ENCODE data around the gene KIF22. TPM values are rescaled to one million over a fixed set of nuclear protein-coding genes. Genes with fewer than 3 reads are reported as not detected.

The KIF22 gene
- total RNA-seq, 4 donors from 2014 or later = 5.9 to 70.4 (median 15.8) TPM

DNA sequence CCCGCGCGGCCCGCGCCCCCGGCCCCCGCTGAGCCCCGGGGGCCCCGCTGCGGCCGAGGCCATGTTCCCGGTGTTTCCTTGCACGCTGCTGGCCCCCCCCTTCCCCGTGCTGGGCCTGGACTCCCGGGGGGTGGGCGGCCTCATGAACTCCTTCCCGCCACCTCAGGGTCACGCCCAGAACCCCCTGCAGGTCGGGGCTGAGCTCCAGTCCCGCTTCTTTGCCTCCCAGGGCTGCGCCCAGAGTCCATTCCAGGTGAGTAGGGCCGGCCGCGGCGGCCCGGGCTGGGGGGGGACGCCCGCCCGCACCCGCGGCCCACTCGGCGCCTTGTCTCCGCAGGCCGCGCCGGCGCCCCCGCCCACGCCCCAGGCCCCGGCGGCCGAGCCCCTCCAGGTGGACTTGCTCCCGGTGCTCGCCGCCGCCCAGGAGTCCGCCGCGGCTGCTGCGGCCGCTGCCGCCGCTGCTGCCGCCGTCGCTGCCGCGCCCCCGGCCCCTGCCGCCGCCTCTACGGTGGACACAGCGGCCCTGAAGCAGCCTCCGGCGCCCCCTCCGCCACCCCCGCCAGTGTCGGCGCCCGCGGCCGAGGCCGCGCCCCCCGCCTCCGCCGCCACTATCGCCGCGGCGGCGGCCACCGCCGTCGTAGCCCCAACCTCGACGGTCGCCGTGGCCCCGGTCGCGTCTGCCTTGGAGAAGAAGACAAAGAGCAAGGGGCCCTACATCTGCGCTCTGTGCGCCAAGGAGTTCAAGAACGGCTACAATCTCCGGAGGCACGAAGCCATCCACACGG lies 16.3 kb downstream of the KIF22 start:
- Histone ChIP-seq H3K27me3 (no peaks in the 10 kb centered on the region), H3K36me3 (no peaks in the 10 kb centered on the region), H3K27ac (peak overlapping the region; percentile 96 to 99), H3K4me3 (peak overlapping the region; percentile 35 to 61), H3K9me3 (no peaks in the 10 kb centered on the region), H3K4me1 (peaks cover 11 to 28% of the 10 kb centered on the region in 2 donors)
- TF ChIP-seq POLR2A (IDR thresholded peaks at IDR 0.05) = no peak
- TF ChIP-seq, protein P1, sequence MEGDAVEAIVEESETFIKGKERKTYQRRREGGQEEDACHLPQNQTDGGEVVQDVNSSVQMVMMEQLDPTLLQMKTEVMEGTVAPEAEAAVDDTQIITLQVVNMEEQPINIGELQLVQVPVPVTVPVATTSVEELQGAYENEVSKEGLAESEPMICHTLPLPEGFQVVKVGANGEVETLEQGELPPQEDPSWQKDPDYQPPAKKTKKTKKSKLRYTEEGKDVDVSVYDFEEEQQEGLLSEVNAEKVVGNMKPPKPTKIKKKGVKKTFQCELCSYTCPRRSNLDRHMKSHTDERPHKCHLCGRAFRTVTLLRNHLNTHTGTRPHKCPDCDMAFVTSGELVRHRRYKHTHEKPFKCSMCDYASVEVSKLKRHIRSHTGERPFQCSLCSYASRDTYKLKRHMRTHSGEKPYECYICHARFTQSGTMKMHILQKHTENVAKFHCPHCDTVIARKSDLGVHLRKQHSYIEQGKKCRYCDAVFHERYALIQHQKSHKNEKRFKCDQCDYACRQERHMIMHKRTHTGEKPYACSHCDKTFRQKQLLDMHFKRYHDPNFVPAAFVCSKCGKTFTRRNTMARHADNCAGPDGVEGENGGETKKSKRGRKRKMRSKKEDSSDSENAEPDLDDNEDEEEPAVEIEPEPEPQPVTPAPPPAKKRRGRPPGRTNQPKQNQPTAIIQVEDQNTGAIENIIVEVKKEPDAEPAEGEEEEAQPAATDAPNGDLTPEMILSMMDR (IDR thresholded peaks at IDR 0.05) = no peak
- intact Hi-C loops (cut with DNase I; ENCODE audit: low total_unique reads) = no loop called here
- DNase-seq = peak; percentile 67 to 68

- Histone ChIP-seq H3K4me1 (peaks cover 11 to 28% of the 10 kb centered on the region in 2 donors), H3K27ac (peak overlapping the region; percentile 96 to 99), H3K4me3 (peak overlapping the region; percentile 35 to 61), H3K9me3 (no peaks in the 10 kb centered on the region), H3K36me3 (no peaks in the 10 kb centered on the region), H3K27me3 (no peaks in the 10 kb centered on the region)
- peak; percentile 89 for DNase-seq
- intact Hi-C loops (cut with DNase I; ENCODE audit: low total_unique reads) = no loop called here
- TF ChIP-seq, protein P1 (IDR thresholded peaks at IDR 0.05) = peak; percentile 24 to 63 (median 54)
- peak in 1 of 2 donors; percentile 63 for TF ChIP-seq POLR2A (IDR thresholded peaks at IDR 0.05)
These were observed 17.1 kb downstream of the KIF22 start for GRCh38 chr16:29807426-29808218.

DNA sequence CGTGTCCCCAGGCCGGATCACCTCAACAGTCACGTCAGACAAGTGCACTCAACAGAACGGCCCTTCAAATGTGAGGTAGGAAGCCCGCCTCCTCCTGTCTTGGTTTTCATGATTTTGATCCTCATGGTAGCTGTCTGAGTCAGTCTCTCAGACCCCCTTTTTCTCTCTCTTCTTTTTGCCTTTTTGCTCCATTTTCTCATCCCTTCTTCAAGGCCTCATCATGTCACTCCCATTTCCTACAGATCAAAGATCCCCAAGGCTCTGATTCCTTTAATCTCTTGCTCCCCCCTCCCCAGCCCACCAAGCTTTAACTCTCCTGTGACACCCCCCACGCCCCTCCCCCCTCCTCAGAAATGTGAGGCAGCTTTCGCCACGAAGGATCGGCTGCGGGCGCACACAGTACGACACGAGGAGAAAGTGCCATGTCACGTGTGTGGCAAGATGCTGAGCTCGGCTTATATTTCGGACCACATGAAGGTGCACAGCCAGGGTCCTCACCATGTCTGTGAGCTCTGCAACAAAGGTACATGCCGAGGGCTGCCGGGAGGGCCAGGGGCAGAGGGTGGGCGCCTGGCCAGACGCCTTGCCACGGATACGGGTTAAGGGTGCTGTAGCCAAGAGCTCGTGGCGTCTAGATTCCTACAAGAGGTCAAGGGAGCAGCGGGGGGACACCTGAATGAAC lies 17.8 kb downstream of the KIF22 start:
- TF ChIP-seq, protein P1 (IDR thresholded peaks at IDR 0.05) = no peak
- no peak for TF ChIP-seq POLR2A (IDR thresholded peaks at IDR 0.05)
- peak; percentile 31 to 54 for DNase-seq
- H3K36me3 ChIP-seq = no peaks in the 10 kb centered on the region
- intact Hi-C loops (cut with DNase I; ENCODE audit: low total_unique reads) = no loop called here
- H3K4me3 ChIP-seq = peak overlapping the region; percentile 35 to 61
- no peaks in the 10 kb centered on the region for H3K9me3 ChIP-seq
- no peaks in the 10 kb centered on the region for H3K27me3 ChIP-seq
- H3K4me1 ChIP-seq = peaks cover 11 to 35% of the 10 kb centered on the region in 2 donors
- H3K27ac ChIP-seq = peak overlapping the region; percentile 96 to 99

- Histone ChIP-seq H3K27ac (peak overlapping the region; percentile 96 to 99), H3K4me3 (no peak overlapping the region), H3K9me3 (no peaks in the 10 kb centered on the region), H3K27me3 (no peaks in the 10 kb centered on the region), H3K4me1 (peaks cover 11 to 39% of the 10 kb centered on the region in 2 donors), H3K36me3 (no peaks in the 10 kb centered on the region)
- no peak for TF ChIP-seq POLR2A (IDR thresholded peaks at IDR 0.05)
- TF ChIP-seq, protein P1 (IDR thresholded peaks at IDR 0.05) = no peak
- intact Hi-C loops (cut with DNase I; ENCODE audit: low total_unique reads) = no loop called here
- peak; percentile 34 to 38 for DNase-seq
These were observed 18.6 kb downstream of the KIF22 start for GRCh38 chr16:29809031-29809747.

All from uterus (tissue), 4 donors.